Left cardiac atrium (tissue), 4 donors: ENCODE measurements around the gene LRIG1. TPM values are rescaled to one million over a fixed set of nuclear protein-coding genes. Genes with fewer than 3 reads are reported as not detected.

Experiments
- ATAC-seq, 2 donors: fragments of 200-7000 bp; cut with Tn5 transposase; one replicate each; pipeline ENCODE4 v1.9.1; 2020; ENCODE audit warnings: mild to moderate bottlenecking in 2 of 2, moderate library complexity in 2 of 2
- DNase-seq: peaks from one replicate; pipeline ENCODE4 v3.0.0-alpha.2; 2020
- intact Hi-C, 2 donors: fragments of 100-400 bp; cut with DNase I; formaldehyde crosslinking; loops; one replicate each; pipeline versions ENCODE4 v1.14.1 to v1.15.1; 2022 to 2023
- total RNA-seq, 2 donors: library from RNA; stranded (reverse); fragmentation: NEBNext Ultra II Directional; extraction: Animal tissue kit (Norgen Biotek cat#: 25700); gene quantifications; one replicate each; pipeline ENCODE4 v1.2.1, GENCODE V29; 2021
- donor health status: DM: no; HTN: yes; CAD: no.
- donor health status: DM: no; HTN: yes; CAD: no; lungs with severe emphysema.
- donor health status: DM: yes; HTN: yes; CAD: no.
- donor health status: Dilated cardiomyopathy.

Gene LRIG1
- total RNA-seq, 2 donors from 2014 or later = 88.8 to 115 TPM

DNA sequence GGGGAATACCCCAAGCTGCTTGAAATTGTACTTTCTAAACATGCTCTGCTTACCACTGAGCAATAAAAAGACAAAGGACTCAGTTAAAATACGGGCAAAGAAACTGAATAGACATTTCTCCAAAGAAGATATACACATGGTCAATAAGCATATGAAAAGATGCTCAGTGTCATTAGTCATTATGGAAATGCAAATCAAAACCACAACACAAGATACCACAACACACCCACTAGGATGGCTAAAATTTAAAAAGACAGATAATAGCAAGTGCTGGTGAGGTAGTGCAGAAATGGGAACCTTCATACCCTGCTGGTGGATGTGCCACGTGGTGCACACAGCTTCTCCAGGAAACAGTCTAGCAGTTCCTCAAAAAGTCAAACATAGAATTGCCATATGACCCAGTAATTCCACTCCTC is 21.3 kb downstream of the LRIG1 start:
- no peak for DNase-seq
- intact Hi-C loops = no loop called here
- ATAC-seq = no peak

- intact Hi-C loops = no loop called here
- DNase-seq (no peak), ATAC-seq (no peak)
Measured at GRCh38 chr3:66478960-66479359, 21.9 kb downstream of the LRIG1 start.

DNA sequence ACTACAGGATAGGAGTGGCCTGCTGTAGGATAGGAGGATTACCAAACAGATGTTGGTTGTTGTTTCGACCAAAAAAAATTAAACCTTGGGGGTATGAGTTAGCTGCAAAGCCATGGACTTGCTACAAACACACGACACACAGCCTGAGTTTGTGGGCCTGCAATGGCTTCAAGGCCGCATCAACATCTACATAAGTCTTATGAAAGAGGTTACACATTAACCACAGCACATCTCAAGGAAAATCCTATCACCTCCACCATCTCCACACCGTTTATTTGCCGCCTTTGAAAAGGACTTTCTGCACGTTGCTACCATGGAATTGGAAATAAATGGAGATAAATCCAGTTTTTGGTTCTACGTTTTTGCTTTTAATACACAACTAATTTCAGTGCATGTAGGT is 23.0 kb downstream of the LRIG1 start:
- intact Hi-C loops = no loop called here
- ATAC-seq = no peak
- DNase-seq = no peak

DNA sequence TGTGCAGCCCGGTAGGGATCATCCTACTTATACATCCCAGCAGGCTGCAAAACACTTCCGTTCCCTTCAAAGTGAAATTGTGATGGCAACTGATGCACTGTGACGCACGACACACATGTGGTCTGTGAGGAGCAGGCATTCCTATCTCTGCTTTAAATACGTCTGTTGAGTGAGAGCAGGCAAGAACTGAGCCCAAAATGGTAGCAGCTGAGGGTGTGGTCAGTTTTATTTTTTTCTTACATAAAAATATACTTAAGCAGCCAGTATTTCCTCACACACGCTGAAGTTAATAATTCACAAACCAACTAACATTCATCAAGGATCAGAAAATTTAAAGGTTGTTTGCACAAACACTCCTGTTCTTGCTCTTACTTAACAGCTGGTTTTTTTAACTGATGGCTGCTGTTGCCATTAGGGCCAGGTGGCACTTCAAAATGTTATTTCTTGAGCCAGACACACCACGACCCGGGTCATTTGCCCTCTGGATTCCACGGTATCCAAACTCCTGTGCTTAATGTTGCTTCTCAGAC is 23.9 kb downstream of the LRIG1 start:
- no peak for ATAC-seq
- DNase-seq = no peak
- intact Hi-C loops = no loop called here

DNA sequence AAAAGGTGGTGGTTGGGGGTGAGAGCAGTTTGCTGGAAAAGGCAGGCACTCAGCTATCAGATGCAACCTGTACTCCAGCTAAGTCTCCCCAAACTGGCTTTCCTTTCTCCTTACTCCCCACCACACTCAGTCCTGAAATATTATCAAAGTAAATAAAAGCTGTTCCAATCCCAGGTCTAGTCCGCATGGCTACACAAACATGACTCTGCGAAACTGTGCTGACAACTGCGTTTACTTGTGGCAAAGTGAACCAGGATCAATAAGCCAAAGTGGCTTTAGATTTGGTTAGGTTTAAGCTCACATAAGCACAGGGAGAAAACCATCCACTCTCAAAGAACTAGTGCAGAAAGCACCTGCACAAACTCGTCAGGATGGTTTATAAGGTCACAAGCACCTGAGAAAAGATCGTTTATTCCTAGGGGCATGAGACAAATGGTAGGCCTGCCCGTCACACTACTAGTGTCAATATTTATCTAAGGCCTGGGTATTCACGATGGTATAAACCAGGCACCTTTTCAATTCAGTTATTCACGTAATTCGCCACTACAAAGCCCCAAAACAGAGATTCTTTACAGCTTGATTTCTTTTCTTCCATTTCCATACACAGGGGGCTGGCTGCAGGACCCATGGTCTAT is 25.3 kb downstream of the LRIG1 start:
- ATAC-seq (no peak), DNase-seq (no peak)
- intact Hi-C loops = no loop called here

DNA sequence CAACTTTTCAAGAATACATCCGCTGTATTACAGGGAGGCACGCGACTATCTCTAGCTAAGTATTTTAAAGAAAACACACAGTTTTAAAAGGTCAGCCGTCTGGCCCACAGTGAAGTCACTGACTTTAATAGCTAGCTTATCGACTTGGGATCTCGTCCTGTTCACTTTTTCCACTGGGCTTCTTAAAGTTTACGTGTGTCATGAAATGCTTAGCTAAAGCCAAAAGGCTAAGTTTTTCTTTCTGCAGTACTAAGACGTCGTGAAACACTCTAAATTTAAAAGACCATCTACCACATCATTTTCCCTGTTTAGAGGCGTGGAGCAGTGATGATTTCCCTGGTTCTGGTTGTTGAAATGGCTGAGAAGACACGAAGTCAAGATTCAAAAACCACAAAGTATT is 27.1 kb downstream of the LRIG1 start:
- intact Hi-C loops = no loop called here
- peak; percentile 34 for DNase-seq
- peak in 1 of 2 donors; percentile 55 for ATAC-seq

DNA sequence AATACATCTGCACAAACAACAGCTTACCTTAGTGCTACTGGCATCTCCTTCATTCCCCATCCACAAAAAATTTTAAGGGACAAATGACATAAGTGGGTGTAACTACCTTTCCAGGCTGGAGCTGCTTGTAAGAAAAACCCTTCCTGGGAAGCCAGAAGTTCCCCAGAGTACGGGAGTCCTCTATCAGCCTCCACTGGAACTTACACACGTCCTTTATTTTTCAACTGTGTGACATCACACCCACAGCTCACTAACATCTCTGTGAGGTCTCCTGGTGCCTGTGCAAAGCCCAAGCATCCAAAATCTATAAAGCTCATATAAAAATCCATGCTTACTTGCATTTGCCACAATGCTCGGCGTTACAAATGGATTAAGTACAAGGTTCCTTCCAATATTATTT is 27.6 kb downstream of the LRIG1 start:
- peak; percentile 13 to 38 for ATAC-seq
- intact Hi-C loops = no loop called here
- no peak for DNase-seq

GRCh38 chr3:66472313-66473134 is 28.3 kb downstream of the LRIG1 start:
- DNase-seq = no peak
- intact Hi-C loops = no loop called here

GRCh38 chr3:66470956-66471686 is 29.7 kb downstream of the LRIG1 start:
- intact Hi-C loops = no loop called here
- DNase-seq = no peak
- no peak for ATAC-seq

More at GRCh38 chr3:66472313-66473134, 28.3 kb downstream of the LRIG1 start:
- peak in 1 of 2 donors; percentile 56 for ATAC-seq

DNA sequence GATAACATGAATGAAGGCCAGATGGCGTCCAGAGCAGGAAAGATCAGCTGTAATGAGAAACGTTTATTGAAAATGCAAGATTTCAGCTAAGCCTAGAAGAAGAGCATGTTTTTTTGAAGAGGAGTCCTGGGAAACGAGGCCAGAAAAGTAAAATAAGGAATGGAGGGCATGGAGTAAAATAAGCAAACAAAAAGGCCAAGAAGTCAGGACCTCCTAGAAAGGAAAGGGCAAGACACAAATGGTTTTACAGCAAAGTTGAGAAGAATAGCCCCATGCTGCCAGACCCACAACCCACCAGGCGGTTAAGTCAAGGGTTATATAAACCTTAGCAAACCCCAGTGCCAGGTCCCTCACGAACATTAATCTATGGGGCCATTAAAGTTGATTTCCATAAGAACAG is 30.5 kb downstream of the LRIG1 start:
- no peak for DNase-seq
- no peak for ATAC-seq
- intact Hi-C loops = no loop called here

GRCh38 chr3:66469220-66469640 is 31.6 kb downstream of the LRIG1 start:
- intact Hi-C loops = no loop called here
- ATAC-seq (no peak), DNase-seq (no peak)

DNA sequence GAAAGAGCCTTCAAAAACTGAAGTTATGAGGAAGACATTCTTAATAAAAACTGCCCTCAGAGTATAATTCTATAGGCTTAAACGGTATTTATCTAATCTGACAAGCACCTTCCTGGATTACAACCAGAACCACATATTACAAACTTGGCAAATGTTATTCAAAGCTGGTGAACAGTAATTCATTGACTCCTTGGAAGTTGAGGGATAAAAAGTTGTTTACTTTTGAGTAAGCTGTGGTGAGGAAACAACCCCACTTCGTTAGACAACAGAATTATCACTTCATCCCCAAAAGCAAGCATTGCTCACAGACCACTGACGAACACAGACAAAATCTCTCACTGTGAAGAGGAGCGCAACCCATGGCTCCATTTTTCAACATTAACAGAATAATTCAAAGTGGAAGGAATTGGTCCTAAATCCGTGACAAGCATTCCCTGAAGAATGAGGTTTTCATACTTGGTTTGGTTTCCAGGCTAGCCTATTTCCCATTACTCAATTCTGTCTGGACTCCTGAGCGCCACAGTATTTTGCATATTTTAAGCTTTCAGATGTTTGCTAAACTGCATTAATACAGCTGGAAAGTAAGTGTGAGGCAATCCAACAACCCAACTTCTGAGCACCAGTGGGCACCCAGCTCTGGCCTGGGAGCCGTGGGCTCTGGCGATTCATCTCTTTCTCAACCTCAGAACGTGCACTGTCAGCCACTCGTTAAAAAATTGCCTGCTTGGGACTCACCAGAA is 32.7 kb downstream of the LRIG1 start:
- intact Hi-C loops = no loop called here
- ATAC-seq = peak in 1 of 2 donors; percentile 27
- DNase-seq = no peak

DNA sequence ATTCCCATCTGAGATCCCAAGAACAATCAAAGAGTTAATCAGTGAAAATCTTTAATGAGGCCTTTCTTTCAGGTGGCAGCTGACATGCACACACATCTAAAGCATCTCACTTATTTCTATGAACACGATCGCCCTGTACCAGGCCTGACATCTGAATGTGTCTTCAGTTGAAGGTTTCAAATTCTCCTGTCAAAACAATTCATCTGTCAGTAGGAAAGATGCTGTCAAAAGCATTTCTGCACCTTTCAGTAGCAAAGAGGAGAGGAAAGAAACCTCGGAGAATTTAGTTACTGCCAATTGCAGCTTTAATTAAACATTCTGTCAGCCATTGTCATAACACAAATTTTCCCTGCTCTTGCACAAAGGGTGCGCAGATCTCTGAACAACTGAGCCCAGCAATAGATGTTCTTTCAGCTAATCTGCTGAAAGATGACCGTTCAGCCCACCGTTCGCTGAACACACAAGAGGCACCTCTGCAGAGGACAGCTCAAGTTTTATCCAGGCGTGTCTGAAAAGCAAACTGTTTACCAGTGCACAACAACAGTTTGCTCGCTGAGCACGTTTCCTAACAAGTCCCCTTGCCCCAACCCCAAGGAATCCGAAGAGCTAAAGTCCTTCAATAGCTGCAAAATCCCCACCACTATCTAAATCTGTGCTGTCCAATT is 34.1 kb downstream of the LRIG1 start:
- ATAC-seq (no peak), DNase-seq (no peak)
- intact Hi-C loops = no loop called here

GRCh38 chr3:66465587-66465986 is 35.2 kb downstream of the LRIG1 start:
- DNase-seq = no peak
- intact Hi-C loops = no loop called here

DNA sequence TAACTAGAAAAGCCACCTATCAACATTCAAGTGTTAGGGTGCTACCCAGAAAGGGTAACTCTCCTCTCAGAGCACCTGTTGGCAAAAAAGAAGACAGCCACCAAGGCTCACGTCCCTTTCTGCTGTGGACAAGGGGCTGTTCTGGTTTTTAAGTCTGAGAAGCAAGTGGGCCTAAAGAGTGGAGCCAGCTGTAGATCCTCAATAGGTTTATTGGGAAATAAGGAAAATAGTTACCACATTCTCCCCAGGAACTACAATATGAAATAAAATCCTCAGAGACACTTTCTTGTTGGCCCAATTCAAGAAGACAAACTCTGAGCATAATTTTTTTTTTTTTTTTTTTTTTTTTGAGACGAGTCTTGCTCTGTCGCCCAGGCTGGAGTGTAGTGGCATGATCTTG is 35.8 kb downstream of the LRIG1 start:
- ATAC-seq (peak in 1 of 2 donors; percentile 23), DNase-seq (no peak)
- intact Hi-C loops = no loop called here

More at GRCh38 chr3:66465587-66465986, 35.2 kb downstream of the LRIG1 start:
- no peak for ATAC-seq

GRCh38 chr3:66464512-66464894 is 36.3 kb downstream of the LRIG1 start:
- DNase-seq (no peak), ATAC-seq (peak; percentile 33 to 62)
- intact Hi-C loops = no loop called here

- DNase-seq (no peak), ATAC-seq (peak in 1 of 2 donors; percentile 10)
- intact Hi-C loops = no loop called here
Measured at GRCh38 chr3:66463730-66464511, 36.9 kb downstream of the LRIG1 start.
